Lower leg skin (tissue), 4 donors: ENCODE results near the gene ENPP3. TPM values are rescaled to one million over a fixed set of nuclear protein-coding genes. Genes with fewer than 3 reads are reported as not detected.

ENCODE experiments used
- DNase-seq, 2 donors: peaks; one replicate each; pipeline ENCODE4 v3.0.0-alpha.2; 2019; ENCODE audit warnings: low spot score in 2 of 2
- H3K4me3 ChIP-seq: fragments of 200-600 bp; sonication (generic); 2 replicates; pipeline ENCODE4 v1.5.1; 2017; ENCODE audit warnings: mild to moderate bottlenecking, low read depth; ENCODE audit not compliant: poor library complexity, severe bottlenecking
- CTCF ChIP-seq, 3 donors: fragments of 450-650 bp; IDR thresholded peaks; one replicate each; pipeline ENCODE4 v1.5.1; 2016; ENCODE audit warnings: antibody characterized with exemption in 3 of 3, mild to moderate bottlenecking in 3 of 3, moderate library complexity in 2 of 3
- POLR2A ChIP-seq, 2 donors: fragments of 450-650 bp; IDR thresholded peaks; one replicate each; pipeline ENCODE4 v1.6.1; 2016 to 2017; ENCODE audit warnings: antibody characterized with exemption in 2 of 2, mild to moderate bottlenecking in 1 of 2, moderate library complexity in 1 of 2
- WGBS, 2 donors: methylation state at CpG; one replicate each; pipeline ENCODE4 v1.1.5; 2018; 5-methylcytosine and 5-hydroxymethylcytosine counted together
- intact Hi-C: fragments of 100-400 bp; cut with DNase I; formaldehyde crosslinking; loops from one replicate; pipeline ENCODE4 v1.15.0; 2023; ENCODE audit warnings: low total_unique reads
- total RNA-seq, 4 donors: library from RNA; depleted of rRNA; stranded (reverse); fragments of >200 nt; gene quantifications; one replicate each; pipeline ENCODE4 v1.1.0, GENCODE V29; 2016

The ENPP3 gene
- total RNA-seq, 4 donors from 2014 or later: 0.11 to 1.2 (median 0.76) TPM; not detected in 1

- WGBS, 2 donors: 71 to 79% methylated on average over 2 of the region's 2 CpGs
- no peak for DNase-seq
- no peak overlapping the region for H3K4me3 ChIP-seq
- TF ChIP-seq CTCF (IDR thresholded peaks at IDR 0.05) (no peak), POLR2A (IDR thresholded peaks at IDR 0.05) (no peak)
- intact Hi-C loops: no loop called here
Measured at GRCh38 chr6:131766631-131767030, 129.5 kb downstream of the ENPP3 start.

GRCh38 chr6:131768964-131769363, 131.9 kb downstream of the ENPP3 start:
- intact Hi-C loops: no loop called here
- WGBS, 2 donors: 91 to 97% methylated on average over 1 of the region's 1 CpG
- no peak for TF ChIP-seq CTCF (IDR thresholded peaks at IDR 0.05)
- no peak for TF ChIP-seq POLR2A (IDR thresholded peaks at IDR 0.05)

GRCh38 chr6:131769385-131770141, 132.5 kb downstream of the ENPP3 start:
- intact Hi-C loops: no loop called here
- no peak for DNase-seq
- no peak overlapping the region for H3K4me3 ChIP-seq
- 85 to 95% methylated on average over 15 of the region's 15 CpGs for WGBS, 2 donors
- TF ChIP-seq CTCF (IDR thresholded peaks at IDR 0.05): no peak
- TF ChIP-seq POLR2A (IDR thresholded peaks at IDR 0.05): no peak

More at GRCh38 chr6:131768964-131769363, 131.9 kb downstream of the ENPP3 start:
- H3K4me3 ChIP-seq: no peak overlapping the region
- no peak for DNase-seq

- 82 to 87% methylated on average over 1 of the region's 1 CpG for WGBS, 2 donors
- intact Hi-C loops: no loop called here
- H3K4me3 ChIP-seq: no peak overlapping the region
- DNase-seq: no peak
- no peak for TF ChIP-seq CTCF (IDR thresholded peaks at IDR 0.05)
- no peak for TF ChIP-seq POLR2A (IDR thresholded peaks at IDR 0.05)
Measured at GRCh38 chr6:131770776-131771175, 133.7 kb downstream of the ENPP3 start.

- no peak for TF ChIP-seq POLR2A (IDR thresholded peaks at IDR 0.05)
- no peak for TF ChIP-seq CTCF (IDR thresholded peaks at IDR 0.05)
- no peak overlapping the region for H3K4me3 ChIP-seq
- no peak for DNase-seq
- intact Hi-C loops: no loop called here
- WGBS, 2 donors: 44 to 53% methylated on average over 4 of the region's 4 CpGs
Measured at GRCh38 chr6:131773284-131773950, 136.3 kb downstream of the ENPP3 start.
